Type B pancreatic cell (in vitro differentiated cells): ENCODE data around the gene LRIT1. TPM values are rescaled to one million over a fixed set of nuclear protein-coding genes. Genes with fewer than 3 reads are reported as not detected.

ENCODE experiments used
- DNase-seq: peaks from one replicate; pipeline ENCODE4 v3.0.0; 2021; ENCODE audit warnings: mixed read lengths; ENCODE audit not compliant: unreplicated experiment; ENCODE audit errors: extremely low spot score
- H3K27ac Mint-ChIP-seq: 2 replicates; pipeline ENCODE4 v1.8.0; 2021; ENCODE audit warnings: mild to moderate bottlenecking, mixed read lengths
- H3K27me3 Mint-ChIP-seq: 2 replicates; pipeline ENCODE4 v1.8.0; 2021; ENCODE audit warnings: mixed read lengths
- H3K36me3 Mint-ChIP-seq: 2 replicates; pipeline ENCODE4 v1.8.0; 2021; ENCODE audit warnings: mixed read lengths
- H3K4me1 Mint-ChIP-seq: one replicate; pipeline ENCODE4 v1.8.0; 2021; ENCODE audit warnings: mixed read lengths; ENCODE audit not compliant: unreplicated experiment
- H3K4me3 Mint-ChIP-seq: 2 replicates; pipeline ENCODE4 v1.8.0; 2021; ENCODE audit warnings: mild to moderate bottlenecking, mixed read lengths
- H3K9me3 Mint-ChIP-seq: 2 replicates; pipeline ENCODE4 v1.8.0; 2021; ENCODE audit warnings: mixed read lengths
- total RNA-seq: library from RNA; stranded (reverse); gene quantifications from 2 replicates; pipeline ENCODE4 v1.2.1, GENCODE V29; 2021; ENCODE audit warnings: low replicate concordance
- TF ChIP-seq, protein P1 (sequence below): fragments of 200-600 bp; sonication (generic); conservative IDR thresholded peaks from 2 replicates; pipeline ENCODE4 v1.5.0; 2021; ENCODE audit warnings: antibody characterized with exemption, mild to moderate bottlenecking

The LRIT1 gene
- total RNA-seq, 1 donor from 2014 or later = not detected

DNA sequence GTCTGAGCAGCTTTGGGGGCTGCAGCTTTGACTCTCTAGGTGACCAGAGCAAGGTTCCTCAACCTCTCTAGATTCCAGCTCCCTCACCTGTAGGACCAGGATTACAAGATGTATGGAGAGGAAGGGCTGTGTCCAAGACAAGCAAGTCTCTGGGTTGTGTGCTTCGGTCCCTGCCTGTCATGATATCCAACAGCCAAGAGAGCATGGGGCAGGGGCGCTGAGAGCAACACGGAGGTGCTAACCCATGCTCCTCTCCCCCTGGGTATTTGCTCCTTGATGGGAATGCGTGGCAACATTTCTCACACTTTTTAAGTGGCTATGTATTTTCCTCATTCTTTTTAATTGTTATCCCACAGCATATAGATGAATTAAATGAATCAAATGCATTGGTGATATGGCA, 36.7 kb downstream of the LRIT1 start:
- H3K27me3 Mint-ChIP-seq = peaks cover 49% of the 10 kb centered on the region
- H3K27ac Mint-ChIP-seq = no peak overlapping the region
- no peaks in the 10 kb centered on the region for H3K36me3 Mint-ChIP-seq
- TF ChIP-seq, protein P1, sequence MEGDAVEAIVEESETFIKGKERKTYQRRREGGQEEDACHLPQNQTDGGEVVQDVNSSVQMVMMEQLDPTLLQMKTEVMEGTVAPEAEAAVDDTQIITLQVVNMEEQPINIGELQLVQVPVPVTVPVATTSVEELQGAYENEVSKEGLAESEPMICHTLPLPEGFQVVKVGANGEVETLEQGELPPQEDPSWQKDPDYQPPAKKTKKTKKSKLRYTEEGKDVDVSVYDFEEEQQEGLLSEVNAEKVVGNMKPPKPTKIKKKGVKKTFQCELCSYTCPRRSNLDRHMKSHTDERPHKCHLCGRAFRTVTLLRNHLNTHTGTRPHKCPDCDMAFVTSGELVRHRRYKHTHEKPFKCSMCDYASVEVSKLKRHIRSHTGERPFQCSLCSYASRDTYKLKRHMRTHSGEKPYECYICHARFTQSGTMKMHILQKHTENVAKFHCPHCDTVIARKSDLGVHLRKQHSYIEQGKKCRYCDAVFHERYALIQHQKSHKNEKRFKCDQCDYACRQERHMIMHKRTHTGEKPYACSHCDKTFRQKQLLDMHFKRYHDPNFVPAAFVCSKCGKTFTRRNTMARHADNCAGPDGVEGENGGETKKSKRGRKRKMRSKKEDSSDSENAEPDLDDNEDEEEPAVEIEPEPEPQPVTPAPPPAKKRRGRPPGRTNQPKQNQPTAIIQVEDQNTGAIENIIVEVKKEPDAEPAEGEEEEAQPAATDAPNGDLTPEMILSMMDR = no peak
- H3K9me3 Mint-ChIP-seq = no peaks in the 10 kb centered on the region
- H3K4me3 Mint-ChIP-seq = no peak overlapping the region
- H3K4me1 Mint-ChIP-seq = no peaks in the 10 kb centered on the region
- DNase-seq = no peak

DNA sequence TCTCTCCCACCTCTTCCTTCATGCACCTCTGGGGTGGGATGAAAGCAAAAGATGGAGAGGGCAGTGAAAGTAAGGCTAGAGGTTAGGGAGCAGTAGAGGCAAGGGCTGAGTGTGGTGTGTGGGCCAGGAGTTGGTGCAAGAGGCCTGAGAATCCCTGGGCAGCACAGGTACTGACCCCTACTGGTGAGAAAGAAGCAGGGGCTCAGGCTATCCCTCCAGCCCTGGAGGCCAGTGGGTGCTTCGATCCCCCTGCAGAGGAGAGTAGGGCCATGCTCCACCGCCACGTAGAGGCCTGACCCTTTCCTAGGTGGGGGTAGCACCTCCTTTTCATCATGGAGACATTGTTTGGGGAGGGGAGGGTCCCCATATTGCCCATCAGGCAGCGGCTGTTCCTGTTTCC, 37.2 kb downstream of the LRIT1 start:
- TF ChIP-seq, protein P1 = peak; percentile 47
- no peak for DNase-seq
- Mint-ChIP-seq H3K4me3 (no peak overlapping the region), H3K36me3 (no peaks in the 10 kb centered on the region), H3K27ac (no peak overlapping the region), H3K9me3 (no peaks in the 10 kb centered on the region), H3K4me1 (no peaks in the 10 kb centered on the region), H3K27me3 (peaks cover 54% of the 10 kb centered on the region)

DNA sequence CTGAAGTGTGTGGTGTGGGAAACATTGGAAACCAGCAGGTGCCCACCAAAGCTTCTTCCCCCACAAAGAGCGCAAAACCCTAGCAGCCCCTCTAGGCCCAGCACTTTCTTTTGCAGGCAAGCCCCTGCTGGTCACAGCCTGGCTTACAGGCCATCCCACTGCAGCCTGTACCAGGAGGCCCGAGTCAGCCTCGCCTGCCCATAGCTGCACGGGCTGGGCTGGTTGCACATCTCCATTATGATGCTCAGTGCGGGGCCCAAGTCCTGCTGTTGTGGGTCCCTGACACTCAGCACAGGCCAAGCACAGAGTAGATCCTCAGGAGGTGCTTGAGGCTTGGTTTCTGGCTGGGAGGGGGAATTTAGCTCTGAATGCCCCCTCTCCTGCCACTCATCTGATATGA, 39.0 kb downstream of the LRIT1 start:
- no peak overlapping the region for H3K4me3 Mint-ChIP-seq
- H3K27ac Mint-ChIP-seq = no peak overlapping the region
- H3K27me3 Mint-ChIP-seq = peaks cover 52% of the 10 kb centered on the region
- no peaks in the 10 kb centered on the region for H3K36me3 Mint-ChIP-seq
- no peak for DNase-seq
- TF ChIP-seq, protein P1 = peak; percentile 28
- no peaks in the 10 kb centered on the region for H3K4me1 Mint-ChIP-seq
- no peaks in the 10 kb centered on the region for H3K9me3 Mint-ChIP-seq

DNA sequence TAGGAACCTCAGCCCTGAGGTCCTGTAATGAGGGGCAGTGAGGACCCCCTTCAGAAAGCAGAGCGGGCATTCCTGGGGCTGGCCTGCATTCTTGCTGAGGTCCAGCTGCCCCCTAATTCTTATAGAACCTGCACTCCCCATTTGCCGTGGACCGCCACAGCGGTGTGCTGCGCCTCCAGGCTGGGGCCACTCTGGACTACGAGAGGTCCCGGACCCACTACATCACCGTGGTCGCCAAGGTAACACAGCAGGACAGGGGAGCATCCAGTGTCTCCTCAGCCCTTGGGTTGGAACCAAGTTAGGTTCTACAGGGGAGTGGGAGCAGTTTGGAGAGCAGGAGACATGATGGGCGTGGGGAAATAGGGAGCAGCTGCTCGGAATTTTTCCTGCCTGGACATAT, 39.7 kb downstream of the LRIT1 start:
- Mint-ChIP-seq H3K4me3 (no peak overlapping the region), H3K36me3 (no peaks in the 10 kb centered on the region), H3K4me1 (no peaks in the 10 kb centered on the region), H3K27me3 (peaks cover 52% of the 10 kb centered on the region), H3K9me3 (no peaks in the 10 kb centered on the region), H3K27ac (no peak overlapping the region)
- TF ChIP-seq, protein P1 = no peak
- no peak for DNase-seq

DNA sequence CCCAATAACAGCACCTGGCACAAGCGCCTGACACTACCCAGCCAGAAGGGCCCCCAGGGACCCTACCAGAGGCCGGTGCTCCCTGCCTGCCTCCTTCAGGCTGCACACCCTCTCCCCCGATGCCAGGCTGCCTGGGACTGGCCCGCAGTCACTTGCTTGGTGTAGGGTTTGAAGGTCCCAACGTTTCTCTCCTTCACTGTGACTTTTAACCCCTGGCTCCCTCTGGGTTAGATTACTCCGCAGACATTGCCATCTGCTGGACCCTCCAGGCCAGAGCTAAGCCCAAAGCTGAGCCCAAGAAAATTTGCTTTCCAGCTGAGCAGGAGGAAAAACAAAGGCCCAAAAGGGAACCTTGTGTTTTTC, 40.1 kb downstream of the LRIT1 start:
- peaks cover 53% of the 10 kb centered on the region for H3K27me3 Mint-ChIP-seq
- H3K36me3 Mint-ChIP-seq = no peaks in the 10 kb centered on the region

More for the DNA sequence above, 40.1 kb downstream of the LRIT1 start:
- Mint-ChIP-seq H3K9me3 (no peaks in the 10 kb centered on the region), H3K27ac (no peak overlapping the region), H3K4me3 (no peak overlapping the region), H3K4me1 (no peaks in the 10 kb centered on the region)
- DNase-seq = no peak
- TF ChIP-seq, protein P1 = no peak
